Activated naive CD4-positive, alpha-beta T cell (primary cell): Measurements from ENCODE around the gene NEDD4L.

Source experiments
- DNase-seq, 4 experiments: peaks; one replicate each; lab custom pipeline; 2025; lab: John Stamatoyannopoulos, UW

NEDD4L gene

DNA sequence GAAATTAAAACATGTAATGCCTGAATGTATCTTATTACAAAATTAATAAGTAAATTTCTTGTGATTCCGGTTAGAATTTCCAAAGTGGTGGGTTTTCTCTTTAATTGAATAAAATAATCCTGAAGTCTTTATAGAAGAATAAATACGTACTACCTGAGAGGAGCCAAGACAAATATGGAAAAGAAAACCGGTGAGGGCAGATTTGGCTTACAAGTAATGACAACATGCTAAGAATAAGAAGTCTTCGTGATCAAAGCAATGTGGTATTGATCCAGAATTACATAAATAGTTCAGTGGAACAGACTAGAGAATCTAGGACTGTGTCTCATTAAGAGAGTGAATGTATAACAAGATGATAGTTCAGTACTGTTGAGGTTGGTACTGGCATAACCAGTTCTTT is 167.5 kb downstream of the NEDD4L start:
- DNase-seq: no peak

DNA sequence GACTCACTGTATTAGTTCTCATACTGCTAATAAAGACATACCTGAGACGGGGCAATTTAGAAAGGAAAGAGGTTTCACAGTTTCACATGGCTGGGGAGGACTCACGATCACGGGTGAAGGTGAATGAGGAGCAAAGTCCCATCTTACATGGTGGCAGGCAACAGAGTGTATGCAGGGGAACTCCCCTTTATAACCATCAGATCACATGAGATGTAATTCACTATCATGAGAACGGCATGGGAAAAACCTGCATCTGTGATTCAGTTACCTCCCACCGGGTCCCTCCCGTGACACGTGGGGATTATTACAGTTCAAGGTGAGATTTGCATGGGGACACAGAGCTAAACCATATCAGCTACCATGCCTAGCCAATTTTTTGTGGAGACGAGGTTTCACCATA is 168.2 kb downstream of the NEDD4L start:
- no peak for DNase-seq

DNA sequence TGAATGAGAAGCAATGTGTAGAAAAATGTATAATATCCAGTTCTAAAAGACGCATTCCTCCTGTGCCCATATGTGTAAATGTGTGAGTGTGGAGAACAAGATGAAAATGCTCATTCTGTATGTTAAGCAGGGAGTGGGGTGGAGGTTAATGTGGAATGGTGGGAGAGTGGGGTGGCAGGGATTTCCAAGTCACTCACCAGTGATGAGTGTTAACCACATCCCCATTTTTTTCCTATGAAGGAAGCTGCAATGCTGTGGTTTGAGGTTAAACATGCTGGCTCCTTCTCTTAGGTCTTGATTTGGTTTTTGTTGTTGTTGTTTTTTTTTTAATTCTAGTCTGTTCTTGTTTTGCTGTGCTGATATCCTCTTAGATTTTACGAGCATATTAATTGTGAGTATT is 169.4 kb downstream of the NEDD4L start:
- no peak for DNase-seq

DNA sequence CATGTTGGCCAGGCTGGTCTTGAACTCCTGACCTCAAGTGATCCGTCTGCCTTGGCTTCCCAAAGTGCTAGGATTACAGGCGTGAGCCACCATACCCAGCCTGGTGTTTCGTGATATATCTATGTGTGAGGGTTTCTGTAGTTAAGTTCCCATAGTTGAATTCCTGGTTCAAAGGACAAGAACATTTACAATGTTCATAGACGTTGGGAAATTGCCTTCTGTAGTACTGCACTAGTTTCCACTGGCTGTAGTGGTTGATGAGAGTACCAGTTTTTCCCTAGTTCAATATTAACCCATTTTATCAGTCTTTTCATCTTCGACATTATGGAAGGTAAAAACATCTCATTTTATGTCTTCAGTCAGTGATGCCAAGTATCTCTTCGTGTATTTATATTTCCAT is 171.0 kb downstream of the NEDD4L start:
- no peak for DNase-seq

DNA sequence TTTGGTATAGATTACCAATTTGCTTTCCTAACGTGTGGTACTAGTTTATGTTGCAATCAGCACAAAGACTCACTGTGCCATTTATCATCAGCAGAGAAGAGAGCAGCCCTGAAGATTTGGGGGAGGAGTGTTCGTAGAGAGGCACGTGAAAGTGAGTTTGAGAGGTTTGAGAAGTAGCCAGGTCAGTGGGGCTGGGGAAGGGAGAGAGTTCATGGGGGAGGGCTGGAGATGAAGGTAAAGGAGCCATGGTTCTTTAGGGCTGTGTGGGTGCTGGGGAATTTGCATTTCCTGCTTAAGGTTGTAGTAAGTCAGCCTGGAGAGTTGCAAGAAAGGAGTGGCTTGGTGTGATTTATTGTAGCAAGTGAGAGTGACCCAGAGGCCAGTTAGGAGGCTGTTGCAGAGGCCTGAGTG is 172.1 kb downstream of the NEDD4L start:
- no peak for DNase-seq

DNA sequence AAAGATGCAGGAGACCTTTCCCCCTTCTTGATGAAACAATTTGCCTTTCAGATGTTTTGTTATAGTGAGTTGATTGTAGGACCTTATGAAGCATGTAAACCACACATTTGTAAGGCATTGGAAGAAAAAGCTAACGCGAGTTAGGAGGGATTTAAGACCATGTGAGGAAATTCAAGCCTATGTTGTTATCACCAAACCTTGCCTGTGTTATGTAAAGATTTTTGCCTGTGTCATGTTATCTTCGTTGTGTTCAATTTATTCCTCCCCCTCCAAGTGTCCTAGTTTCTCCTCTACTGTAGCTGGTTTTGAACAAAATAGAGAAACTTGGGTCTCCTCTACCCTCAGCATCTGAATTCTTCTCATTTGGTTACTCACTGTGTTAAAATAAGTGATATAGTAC is 173.0 kb downstream of the NEDD4L start:
- DNase-seq: no peak

DNA sequence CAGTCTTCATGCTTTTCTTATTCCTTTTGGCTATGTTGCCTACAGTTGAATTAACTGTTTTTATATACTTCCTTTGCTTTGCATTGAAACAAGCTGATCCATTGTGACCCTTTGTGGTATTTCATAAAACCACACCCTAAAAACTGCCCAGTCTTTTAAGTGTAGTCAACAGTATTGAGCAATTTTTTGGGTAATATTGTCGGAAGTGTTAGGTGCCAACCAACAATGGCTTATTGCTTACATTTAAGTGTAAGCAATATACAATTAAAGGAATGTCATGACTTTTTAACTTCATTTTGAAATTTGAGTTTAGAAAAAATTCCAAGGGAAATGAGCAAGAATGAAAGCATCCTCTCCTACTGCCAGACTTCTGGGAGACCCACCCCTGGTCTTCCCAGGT is 174.1 kb downstream of the NEDD4L start:
- DNase-seq: no peak

DNA sequence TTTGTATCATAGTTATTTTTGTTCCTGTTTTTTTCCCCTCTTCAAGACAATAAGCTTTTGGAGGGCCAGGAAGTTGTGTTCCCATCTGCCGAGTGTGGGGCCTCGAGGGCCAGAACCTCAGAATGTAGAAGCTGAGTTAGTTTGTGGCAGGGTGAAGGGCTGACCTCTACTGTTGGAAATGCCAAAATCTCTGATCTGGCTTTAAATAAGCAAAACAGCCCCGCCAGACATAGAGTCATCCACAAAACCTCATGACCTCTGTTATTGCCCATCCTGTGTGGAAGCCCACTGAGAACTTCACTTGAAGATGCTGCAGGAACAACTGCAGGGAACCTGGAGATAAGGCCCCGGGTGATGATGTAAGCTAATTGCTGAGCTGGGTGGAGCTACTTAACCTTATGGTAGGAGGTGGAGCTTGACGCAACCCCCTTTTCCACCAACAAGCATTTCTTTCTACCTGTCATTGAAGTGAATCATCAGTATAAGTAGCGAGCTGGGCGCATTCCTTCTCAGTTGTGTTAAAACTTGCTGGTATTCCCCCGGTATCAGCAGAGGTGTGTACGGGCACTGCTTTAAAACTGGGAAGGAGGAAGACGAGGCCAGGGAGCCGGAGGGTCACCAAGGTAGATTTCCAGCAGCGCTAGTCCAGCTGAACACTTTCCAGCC is 177.2 kb downstream of the NEDD4L start:
- DNase-seq: no peak

DNA sequence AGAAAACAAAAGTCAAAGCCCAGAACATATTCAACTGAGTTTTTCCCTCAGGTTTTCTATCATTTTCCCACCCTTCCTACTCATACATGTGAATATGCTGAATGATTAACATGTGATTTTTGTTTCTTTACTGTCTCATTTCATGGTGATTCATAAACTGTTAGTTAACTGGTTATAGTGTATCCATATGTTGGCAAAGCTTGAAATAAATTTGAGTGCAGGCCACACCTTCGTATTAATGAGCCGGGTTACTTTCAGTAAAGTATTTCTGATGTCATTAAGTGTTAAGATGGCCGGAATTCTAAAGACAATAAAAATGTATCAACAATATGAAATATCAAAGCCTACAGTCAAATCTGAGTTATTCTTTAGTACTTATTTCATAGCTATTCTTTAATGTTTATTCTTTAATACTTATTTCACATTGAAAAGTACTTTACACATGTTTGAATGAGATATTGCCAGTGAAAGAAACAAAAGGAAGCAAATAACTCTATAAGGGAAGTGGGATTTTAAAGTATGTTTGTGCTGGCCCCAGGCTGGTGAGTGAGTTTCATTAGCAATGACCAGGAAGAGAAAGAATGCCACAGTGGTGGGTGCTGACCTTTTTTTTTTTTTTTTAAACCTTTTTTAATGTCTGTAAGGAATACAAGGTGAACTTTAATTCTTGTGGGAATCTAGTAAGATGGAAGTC is 178.6 kb downstream of the NEDD4L start:
- no peak for DNase-seq

DNA sequence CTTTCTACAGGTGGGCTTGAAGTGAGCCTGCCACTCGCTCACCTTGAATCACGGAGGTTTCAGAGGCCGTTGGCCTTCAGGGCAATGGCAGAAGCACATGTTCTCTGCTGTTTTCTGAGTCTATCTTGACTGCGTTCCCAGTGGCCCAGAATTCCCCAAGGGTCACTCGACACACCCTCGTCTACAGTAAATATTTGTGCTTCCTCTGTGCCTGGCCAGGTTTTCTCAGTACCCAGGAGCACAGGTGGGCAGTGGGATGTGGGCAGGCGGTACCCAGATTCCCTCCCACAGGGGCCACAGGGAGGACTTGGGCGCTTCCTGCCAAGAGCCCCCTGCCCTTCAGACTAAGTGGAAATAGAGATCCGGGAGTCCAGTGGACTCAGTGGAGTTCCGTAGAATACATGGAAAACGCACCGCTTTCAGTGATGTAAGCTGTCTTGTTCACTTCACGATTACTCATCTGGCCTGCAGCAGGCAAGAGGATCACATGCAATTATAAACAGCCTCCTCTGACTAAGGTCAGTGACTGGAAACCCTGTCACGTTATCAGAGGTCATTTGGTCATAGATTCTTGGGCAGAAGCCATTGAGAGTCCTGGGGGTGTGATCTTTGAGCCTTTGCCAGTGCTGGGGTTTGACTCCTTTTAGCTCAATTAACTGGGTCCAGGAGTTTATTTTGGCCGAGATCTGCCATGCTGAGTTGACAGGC is 179.8 kb downstream of the NEDD4L start:
- no peak for DNase-seq

DNA sequence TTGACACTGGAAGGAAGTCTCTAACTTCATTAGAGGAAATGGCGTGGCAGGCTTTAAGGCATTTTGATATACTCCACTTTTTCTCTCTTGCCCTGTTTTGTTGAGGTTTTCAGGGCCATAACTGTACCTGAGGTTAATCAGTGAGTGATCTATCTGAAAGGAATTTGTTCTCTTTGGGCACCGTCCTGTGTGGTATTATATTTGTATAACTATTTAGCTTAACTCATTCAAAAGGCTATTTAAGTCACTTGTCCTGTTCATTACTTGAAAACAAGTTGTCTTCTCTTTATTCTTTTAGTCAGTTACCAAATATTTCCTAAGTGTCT is 180.4 kb downstream of the NEDD4L start:
- no peak for DNase-seq

DNA sequence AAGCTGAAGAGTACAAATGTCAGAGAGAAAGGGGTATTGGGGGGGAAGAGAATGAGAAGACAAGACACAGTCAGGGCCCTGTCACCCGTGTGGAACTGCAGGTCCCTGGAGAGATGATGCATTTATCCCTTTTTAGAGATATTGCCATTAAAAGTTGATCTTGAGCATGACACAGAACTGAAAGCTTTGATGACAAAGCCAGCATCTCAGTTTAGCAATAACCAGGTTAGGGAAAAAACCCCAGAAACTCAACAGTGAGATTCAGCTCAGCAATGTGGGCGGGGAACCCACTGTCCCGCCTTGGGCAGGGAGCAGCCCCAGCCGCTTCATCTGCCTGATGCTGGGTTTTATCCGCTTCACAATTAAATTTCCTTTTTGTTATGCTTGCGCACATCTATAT is 181.1 kb downstream of the NEDD4L start:
- no peak for DNase-seq

DNA sequence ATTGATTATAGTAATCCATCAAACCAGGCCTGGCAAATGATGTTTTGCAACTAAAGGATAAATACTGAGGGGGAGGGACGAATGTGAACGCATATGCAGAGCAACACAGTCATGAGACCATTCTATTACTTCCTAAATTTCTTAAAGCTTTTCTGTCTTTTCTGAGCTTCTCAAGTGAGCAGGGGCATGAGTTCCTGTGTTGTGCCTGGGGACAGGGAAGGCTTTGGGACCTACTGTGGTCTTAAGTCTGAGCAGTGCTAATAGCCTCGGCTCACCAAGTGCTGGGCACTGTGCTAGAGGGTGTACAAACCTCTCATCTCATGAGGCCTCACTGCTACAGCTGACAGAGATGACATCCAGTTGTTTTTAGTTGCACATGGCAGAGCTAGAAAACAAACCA is 182.4 kb downstream of the NEDD4L start:
- no peak for DNase-seq

DNA sequence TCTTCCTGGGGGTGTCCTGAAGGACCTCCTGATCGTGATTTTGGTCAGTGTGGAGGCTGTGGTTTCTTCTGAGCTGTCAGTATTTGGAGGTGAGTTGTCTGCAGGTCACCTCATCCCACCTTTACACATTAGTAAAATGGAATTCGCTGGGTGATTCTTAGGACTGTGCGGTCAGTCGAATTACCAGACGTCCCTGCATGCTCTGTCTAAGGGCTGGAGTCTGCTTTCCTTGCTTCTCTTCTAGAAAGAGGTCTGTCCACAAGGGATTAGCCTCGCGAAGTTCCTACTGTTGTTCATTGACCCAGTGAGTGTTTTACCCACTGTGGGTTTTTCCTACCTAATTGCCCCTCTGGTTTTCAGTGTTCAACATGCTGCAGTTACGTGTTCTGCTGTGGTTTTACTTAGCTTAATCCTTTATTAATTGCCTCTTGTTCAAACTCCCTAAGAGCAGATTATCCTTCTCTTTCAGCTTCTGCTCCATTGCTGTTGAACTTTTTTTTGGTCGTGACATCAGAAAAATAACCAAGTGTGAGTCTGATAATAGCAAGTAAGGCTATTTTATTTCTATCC is 183.4 kb downstream of the NEDD4L start:
- no peak for DNase-seq

DNA sequence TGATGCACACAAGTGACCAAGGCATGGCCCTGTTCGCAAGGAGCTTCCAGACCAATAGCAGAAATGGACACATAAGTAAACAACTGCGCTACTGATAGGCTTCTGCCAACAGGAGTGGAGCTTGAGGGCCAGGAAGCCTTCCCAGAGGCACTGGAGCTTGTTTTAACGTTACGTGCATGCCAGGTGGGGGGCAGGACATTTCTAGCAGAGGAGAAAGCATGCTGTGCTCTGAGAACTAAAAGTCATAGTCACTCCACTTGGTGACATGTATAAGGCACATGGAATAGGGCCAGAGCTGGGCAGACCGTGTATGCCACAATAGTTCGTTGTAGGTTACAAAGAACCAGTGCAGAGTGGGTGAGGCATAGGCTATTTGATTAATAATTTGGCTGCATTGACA is 184.2 kb downstream of the NEDD4L start:
- no peak for DNase-seq

DNA sequence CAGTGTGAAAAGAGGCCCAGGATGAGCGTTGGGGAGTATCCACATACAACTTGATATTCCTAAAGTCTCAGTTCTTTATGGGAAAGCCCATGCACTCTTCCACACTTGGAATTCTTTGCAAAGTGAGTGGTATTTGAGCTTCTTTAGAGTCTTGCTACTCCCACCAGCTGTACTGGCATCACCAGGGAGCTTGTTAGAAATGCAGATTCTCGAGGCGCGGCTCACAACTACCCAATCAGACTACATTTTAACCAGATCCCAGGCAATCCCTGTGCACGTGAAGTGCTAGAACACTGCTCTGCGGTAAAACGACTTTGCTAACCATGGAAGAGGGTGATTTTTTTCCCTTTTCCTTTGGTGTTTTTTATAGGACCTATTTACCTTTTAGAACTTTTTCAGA is 184.7 kb downstream of the NEDD4L start:
- no peak for DNase-seq

DNA sequence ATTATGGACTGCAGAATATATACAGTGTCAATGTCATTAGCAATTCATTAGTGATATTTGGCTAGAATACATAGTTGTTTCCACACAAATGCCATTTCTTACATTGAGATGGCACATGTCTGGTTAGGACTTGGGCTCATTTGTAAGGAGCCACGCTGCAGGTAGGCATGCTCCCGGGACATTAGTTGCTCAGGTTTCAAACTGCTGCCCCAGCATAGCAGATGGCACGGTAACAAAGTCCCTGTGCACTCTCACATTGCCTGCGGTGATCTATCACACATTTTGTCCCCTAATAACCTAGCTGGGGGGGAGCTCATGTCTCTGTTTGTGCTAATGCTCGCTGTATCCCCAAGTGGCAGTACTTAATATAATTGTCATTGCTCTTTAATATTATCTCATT is 185.1 kb downstream of the NEDD4L start:
- DNase-seq: no peak

DNA sequence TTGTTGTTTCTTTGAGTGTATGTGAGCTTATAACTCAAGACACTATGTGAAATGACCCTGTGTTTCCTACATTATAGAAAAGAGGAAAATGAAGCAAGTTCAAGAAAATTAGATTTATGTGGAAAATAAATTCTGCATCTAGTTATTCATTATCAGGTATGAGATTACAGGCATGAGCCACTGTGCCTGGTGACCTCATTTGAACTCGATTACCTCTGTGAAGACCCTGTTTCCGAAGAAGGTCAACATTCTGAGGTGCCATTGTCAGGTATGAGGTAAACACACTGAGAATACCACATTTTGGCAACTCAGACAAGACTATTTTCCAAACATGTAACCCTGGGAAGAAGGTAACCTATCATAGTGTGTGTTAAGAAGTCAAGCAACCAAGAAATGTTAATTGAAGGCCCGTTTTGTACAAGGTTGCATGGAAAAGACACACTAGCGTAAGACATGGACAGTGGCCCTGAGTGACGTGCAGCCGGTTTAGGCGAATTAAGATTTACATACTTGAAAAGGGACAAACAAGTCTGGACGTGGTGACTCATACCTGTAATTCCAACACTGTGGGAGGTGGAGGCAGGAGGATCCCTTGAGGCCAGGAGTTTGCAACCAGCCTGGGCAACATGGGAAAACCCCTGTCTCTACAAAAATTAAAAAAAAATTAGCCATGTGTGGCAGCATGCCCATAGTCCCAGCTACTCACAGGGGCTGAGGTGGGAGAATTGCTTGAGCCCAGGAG is 186.6 kb downstream of the NEDD4L start:
- DNase-seq: no peak

DNA sequence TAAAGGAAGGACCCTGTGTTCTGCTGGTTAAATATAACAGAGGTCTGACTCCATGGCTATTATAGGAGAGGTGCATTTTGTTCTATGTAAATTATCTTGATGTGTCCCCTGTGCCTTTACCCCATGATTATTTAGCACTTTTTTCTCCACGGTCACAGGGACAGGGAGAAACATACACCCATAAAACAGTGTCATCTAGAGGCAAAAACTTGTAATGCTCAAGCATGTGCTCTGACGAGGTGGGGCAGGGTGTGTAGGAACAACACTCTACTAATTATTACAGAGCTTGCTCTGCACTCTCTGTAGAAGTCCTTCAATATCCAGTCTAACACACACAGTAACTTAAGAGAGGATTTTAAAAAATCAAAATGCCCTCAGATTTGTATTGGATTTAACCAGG is 187.9 kb downstream of the NEDD4L start:
- DNase-seq: no peak

DNA sequence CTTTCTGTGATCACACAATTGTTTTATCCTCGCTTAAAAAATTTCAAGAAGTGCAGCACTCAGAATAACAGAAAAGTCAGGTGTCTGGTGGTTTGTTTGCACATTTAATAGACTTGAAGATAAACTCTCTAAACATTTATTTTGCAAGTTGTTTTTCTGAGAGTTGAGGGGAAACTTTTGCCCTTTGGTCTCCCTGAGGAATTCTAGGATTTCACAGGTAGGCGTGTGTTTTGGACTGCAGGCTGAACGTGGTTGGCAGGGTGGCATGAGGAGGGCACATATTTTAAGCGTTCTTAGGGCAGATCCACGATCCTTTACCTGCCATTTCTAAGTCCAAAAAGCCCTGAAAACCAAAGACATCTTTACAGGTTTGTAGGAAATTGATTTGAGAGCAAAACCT is 188.6 kb downstream of the NEDD4L start:
- DNase-seq: no peak

DNA sequence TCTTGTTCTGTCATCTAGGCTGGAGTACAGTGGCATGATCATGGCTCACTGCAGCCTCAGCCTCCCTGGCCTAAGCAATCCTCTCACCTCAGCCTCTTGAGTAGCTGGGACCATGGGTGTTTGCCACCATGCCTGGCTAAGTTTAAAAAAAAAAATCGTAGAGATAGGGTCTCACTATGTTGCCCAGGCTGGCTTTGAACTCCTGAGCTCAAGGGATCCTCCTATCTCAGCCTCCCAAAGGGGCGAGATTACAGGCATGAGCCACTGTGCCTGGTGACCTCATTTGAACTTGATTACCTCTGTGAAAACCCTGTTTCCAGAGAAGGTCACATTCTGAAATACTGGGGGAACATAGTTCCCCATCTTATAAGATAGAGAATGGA is 190.3 kb downstream of the NEDD4L start:
- DNase-seq: no peak

DNA sequence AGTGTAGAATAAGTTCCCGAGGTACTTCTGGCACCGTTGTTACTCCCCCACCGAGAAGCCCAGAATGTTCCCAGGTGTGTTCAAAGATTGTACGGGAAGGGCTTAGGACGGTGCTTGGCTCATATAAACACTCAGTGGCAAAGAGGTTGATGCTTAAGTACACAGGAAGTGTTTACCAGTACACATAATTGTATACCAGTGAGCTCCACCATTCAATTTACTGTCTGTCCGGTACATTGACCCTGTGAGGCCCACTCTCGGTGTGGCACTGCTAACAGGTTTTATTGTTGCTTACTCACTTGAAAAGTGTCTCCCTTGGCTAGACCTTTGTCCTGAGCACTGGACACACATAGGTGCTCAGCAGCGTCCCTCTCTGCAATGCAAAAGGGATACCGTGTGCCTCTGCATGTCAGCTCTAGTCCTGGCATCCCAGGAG is 191.0 kb downstream of the NEDD4L start:
- no peak for DNase-seq

DNA sequence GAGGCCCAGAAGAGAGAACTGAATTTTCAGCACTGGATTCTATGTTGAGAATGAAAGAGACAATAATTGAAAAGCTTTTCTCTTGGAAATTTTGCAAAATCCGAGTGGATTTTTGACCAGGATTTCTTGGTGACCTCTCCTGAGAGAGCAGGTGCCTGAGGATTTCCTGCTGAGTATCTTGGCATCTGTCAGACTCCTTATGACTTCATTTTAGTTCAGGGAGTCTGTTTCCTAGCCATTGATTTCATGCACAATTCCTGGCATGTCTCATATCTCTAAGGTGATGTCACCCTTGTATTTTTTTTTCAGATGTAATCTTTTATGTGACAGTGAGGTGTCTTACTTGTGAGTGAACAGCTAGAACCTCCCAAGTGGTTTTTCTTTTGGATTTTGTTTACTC is 195.9 kb downstream of the NEDD4L start:
- DNase-seq: no peak
